WI38 (cell line): Measurements from ENCODE around the gene ZNF597.

Experiments used
- H3K4me3 ChIP-seq: 2 replicates; pipeline ENCODE4 v1.5.1; 2011; ENCODE audit warnings: low read depth, mild to moderate bottlenecking, control low read depth, low read length
- CTCF ChIP-seq: IDR thresholded peaks from 2 replicates; pipeline ENCODE4 v1.5.1; 2012; ENCODE audit warnings: low read depth, mild to moderate bottlenecking, control low read depth, low read length

The ZNF597 gene

GRCh38 chr16:3458278-3458851 lies 15.1 kb upstream of the ZNF597 start:
- peak overlapping the region; percentile 88 for H3K4me3 ChIP-seq

GRCh38 chr16:3457434-3458252 lies 14.3 kb upstream of the ZNF597 start:
- TF ChIP-seq CTCF: peak; percentile 20; the same call in 1 of the 2 replicates
- peak overlapping the region; percentile 88 for H3K4me3 ChIP-seq

More at GRCh38 chr16:3458278-3458851, 15.1 kb upstream of the ZNF597 start:
- TF ChIP-seq CTCF: no peak

- H3K4me3 ChIP-seq: no peak overlapping the region
- no peak for TF ChIP-seq CTCF
These were observed 11.4 kb upstream of the ZNF597 start for GRCh38 chr16:3454631-3455147.

GRCh38 chr16:3454093-3454492 lies 10.8 kb upstream of the ZNF597 start:
- no peak overlapping the region for H3K4me3 ChIP-seq
- TF ChIP-seq CTCF: no peak

GRCh38 chr16:3444032-3444388 lies 706 bp upstream of the ZNF597 start:
- no peak for TF ChIP-seq CTCF
- H3K4me3 ChIP-seq: peak overlapping the region; percentile 76

- no peak overlapping the region for H3K4me3 ChIP-seq
- TF ChIP-seq CTCF: no peak
These were observed 3.7 kb downstream of the ZNF597 start for GRCh38 chr16:3439637-3440036.

GRCh38 chr16:3434373-3434772 lies 8.9 kb downstream of the ZNF597 start:
- no peak for TF ChIP-seq CTCF
- no peak overlapping the region for H3K4me3 ChIP-seq
